Loucy (cell line): ENCODE measurements around the gene PPDPF.

Experiments used
- H2AFZ ChIP-seq: fragments of 200-600 bp; sonication (generic); 2 replicates; pipeline ENCODE4 v1.6.0; 2016; ENCODE audit warnings: antibody characterized with exemption, mild to moderate bottlenecking, low read length, moderate library complexity
- H3F3A ChIP-seq: fragments of 200-600 bp; 2 replicates; pipeline ENCODE4 v1.6.0; 2016; ENCODE audit warnings: antibody characterized with exemption, low read depth, mild to moderate bottlenecking
- H3K27me3 ChIP-seq: fragments of 200-600 bp; sonication (generic); 2 replicates; pipeline ENCODE4 v1.6.1; 2014; ENCODE audit warnings: low read length, mild to moderate bottlenecking; ENCODE audit not compliant: insufficient read depth, poor library complexity, severe bottlenecking
- H3K36me3 ChIP-seq: fragments of 200-600 bp; sonication (generic); 2 replicates; pipeline ENCODE4 v1.6.1; 2016; ENCODE audit warnings: low read length; ENCODE audit not compliant: insufficient read depth
- H3K4me1 ChIP-seq: fragments of 200-600 bp; sonication (generic); 2 replicates; pipeline ENCODE4 v1.5.1; 2014; ENCODE audit warnings: low read length, mild to moderate bottlenecking; ENCODE audit not compliant: insufficient read depth, poor library complexity, severe bottlenecking
- H3K4me2 ChIP-seq: fragments of 200-600 bp; sonication (generic); 2 replicates; pipeline ENCODE4 v1.6.0; 2014; ENCODE audit warnings: antibody characterized with exemption, low read length, low read depth, mild to moderate bottlenecking; ENCODE audit not compliant: poor library complexity, severe bottlenecking
- H3K4me3 ChIP-seq: fragments of 200-600 bp; sonication (generic); 2 replicates; pipeline ENCODE4 v1.5.1; 2014; ENCODE audit warnings: low read length, mild to moderate bottlenecking, mixed read lengths; ENCODE audit not compliant: poor library complexity, severe bottlenecking
- H3K79me2 ChIP-seq: fragments of 200-600 bp; sonication (generic); 2 replicates; pipeline ENCODE4 v1.6.1; 2014; ENCODE audit warnings: low read length; ENCODE audit not compliant: insufficient read depth
- H3K9ac ChIP-seq: fragments of 200-600 bp; sonication (generic); 2 replicates; pipeline ENCODE4 v1.6.0; 2014; ENCODE audit warnings: mild to moderate bottlenecking, low read depth, low read length, moderate library complexity; ENCODE audit not compliant: poor library complexity, severe bottlenecking
- H3K9me2 ChIP-seq: fragments of 200-600 bp; sonication (generic); replicated peaks from 2 replicates; pipeline ENCODE4 v1.6.1; 2016; ENCODE audit warnings: low read depth, low read length, mixed read lengths
- H3K9me3 ChIP-seq: fragments of 200-600 bp; sonication (generic); 2 replicates; pipeline ENCODE4 v1.6.1; 2014; ENCODE audit warnings: mild to moderate bottlenecking, antibody characterized with exemption, low read length, low read depth; ENCODE audit not compliant: insufficient read depth
- H4K20me1 ChIP-seq: fragments of 200-600 bp; sonication (generic); 2 replicates; pipeline ENCODE4 v1.6.0; 2014; ENCODE audit warnings: antibody characterized with exemption, low read length, mild to moderate bottlenecking; ENCODE audit not compliant: insufficient read depth, poor library complexity, severe bottlenecking
- EZH2phosphoT487 ChIP-seq: fragments of 200-600 bp; IDR thresholded peaks from 2 replicates; pipeline ENCODE4 v1.6.1; 2018; ENCODE audit warnings: antibody characterized with exemption, mild to moderate bottlenecking, moderate library complexity, borderline replicate concordance
- TF ChIP-seq, protein P1 (sequence below): fragments of 200-600 bp; sonication (generic); conservative IDR thresholded peaks from 2 replicates; pipeline ENCODE4 v1.5.1; 2014; ENCODE audit warnings: mild to moderate bottlenecking, antibody characterized with exemption, low read length

PPDPF gene

DNA sequence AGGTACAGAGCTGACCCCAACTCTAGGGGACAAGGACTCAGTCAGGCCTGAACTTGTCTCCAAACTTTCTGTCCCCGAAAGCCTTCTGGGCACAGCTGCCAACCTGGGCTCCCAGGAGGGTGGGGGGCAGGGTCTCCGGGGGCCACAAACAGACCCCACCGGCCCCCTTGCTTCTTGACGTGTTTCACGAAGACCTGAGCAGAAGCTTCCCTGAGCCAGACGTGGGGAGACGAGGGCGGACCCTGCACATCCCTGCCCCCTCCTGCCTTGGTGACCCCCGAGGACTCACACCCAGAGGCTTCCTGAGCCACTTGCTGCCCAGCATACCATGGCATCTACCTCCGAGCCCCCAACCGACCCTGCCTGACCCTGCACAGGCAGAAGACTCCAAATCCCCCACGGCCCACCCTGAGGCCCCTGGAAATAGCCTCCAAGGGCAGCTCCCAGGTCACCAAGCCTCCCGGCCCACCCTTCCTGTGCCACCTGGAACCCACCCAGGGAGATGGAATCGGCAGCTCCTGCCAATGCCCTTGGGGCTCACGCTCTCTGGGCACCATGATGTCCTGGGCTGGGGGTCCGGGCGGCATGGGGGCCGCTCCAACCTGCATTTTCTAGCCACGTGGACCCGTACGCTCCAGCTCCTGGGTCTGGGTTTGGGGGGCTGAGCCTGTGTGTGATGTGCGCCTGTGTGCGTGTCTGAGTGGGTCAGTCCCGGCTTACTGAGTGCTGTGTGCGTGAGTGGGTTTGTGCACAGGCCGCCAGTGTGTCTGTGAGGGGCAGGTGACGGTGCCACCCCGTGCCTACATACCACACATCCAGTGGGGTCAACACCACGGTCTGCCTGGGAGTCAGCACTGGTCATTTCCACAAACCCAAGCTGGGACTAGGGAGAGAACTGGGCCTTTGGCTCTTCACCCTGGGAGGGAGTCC is 19.1 kb downstream of the PPDPF start:
- H3K9ac ChIP-seq, result no peak overlapping the region
- H3K4me1 ChIP-seq, result peaks cover 12% of the 10 kb centered on the region
- no peaks in the 10 kb centered on the region for H3K79me2 ChIP-seq
- no peaks in the 10 kb centered on the region for H3K9me3 ChIP-seq
- H3F3A ChIP-seq, result no peaks in the 10 kb centered on the region
- H2AFZ ChIP-seq, result no peak overlapping the region
- H3K4me2 ChIP-seq, result no peak overlapping the region
- TF ChIP-seq, protein P1, sequence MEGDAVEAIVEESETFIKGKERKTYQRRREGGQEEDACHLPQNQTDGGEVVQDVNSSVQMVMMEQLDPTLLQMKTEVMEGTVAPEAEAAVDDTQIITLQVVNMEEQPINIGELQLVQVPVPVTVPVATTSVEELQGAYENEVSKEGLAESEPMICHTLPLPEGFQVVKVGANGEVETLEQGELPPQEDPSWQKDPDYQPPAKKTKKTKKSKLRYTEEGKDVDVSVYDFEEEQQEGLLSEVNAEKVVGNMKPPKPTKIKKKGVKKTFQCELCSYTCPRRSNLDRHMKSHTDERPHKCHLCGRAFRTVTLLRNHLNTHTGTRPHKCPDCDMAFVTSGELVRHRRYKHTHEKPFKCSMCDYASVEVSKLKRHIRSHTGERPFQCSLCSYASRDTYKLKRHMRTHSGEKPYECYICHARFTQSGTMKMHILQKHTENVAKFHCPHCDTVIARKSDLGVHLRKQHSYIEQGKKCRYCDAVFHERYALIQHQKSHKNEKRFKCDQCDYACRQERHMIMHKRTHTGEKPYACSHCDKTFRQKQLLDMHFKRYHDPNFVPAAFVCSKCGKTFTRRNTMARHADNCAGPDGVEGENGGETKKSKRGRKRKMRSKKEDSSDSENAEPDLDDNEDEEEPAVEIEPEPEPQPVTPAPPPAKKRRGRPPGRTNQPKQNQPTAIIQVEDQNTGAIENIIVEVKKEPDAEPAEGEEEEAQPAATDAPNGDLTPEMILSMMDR, result no peak
- TF ChIP-seq EZH2phosphoT487, result no peak
- no peaks in the 10 kb centered on the region for H3K36me3 ChIP-seq
- no peak overlapping the region for H3K4me3 ChIP-seq
- H3K9me2 ChIP-seq, result no peaks in the 10 kb centered on the region
- no peaks in the 10 kb centered on the region for H3K27me3 ChIP-seq
- H4K20me1 ChIP-seq, result no peaks in the 10 kb centered on the region

DNA sequence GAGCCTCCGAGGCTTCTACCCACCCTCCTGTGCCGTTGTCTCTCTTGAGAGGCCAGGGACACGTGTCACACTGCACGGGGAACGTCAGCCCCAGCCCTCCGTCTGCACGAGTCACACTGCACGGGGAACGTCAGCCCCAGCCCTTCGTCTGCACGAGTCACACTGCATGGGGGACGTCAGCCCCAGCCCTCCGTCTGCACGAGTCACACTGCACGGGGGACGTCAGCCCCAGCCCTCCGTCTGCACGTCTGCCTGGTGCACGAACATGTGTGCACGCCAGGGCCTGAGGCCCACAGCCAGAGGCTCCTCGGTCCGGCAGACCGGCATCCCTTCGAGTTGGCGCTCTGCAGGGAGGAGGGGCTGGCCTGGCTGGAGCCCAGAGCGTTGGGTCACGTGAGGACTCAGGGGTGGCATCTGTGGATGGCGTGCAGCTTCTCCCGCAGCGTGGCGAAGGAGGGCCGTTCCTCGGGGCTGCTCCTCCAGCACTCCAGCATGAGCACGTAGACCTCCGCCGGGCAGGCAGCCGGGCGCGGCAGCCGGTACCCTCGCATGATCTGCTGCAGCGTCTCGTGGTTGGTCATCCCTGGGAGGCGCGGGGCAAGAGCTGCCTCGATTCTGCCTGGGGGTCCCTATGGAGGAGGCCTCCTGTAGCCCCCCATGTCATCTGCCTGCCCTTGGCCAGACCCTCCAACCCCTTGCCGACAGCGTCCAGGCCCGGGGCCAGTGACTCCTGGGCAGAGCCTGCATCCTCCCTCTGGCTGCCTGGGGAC is 20.0 kb downstream of the PPDPF start:
- H3K4me1 ChIP-seq, result peaks cover 12% of the 10 kb centered on the region
- no peaks in the 10 kb centered on the region for H3K9me3 ChIP-seq
- H3K4me3 ChIP-seq, result no peak overlapping the region
- H3K9me2 ChIP-seq, result no peaks in the 10 kb centered on the region
- H4K20me1 ChIP-seq, result no peaks in the 10 kb centered on the region
- H3K36me3 ChIP-seq, result no peaks in the 10 kb centered on the region
- TF ChIP-seq, protein P1, result no peak
- no peak for TF ChIP-seq EZH2phosphoT487
- H2AFZ ChIP-seq, result no peak overlapping the region
- no peaks in the 10 kb centered on the region for H3K79me2 ChIP-seq
- H3K27me3 ChIP-seq, result no peaks in the 10 kb centered on the region
- H3K9ac ChIP-seq, result no peak overlapping the region
- H3F3A ChIP-seq, result no peaks in the 10 kb centered on the region
- no peak overlapping the region for H3K4me2 ChIP-seq

DNA sequence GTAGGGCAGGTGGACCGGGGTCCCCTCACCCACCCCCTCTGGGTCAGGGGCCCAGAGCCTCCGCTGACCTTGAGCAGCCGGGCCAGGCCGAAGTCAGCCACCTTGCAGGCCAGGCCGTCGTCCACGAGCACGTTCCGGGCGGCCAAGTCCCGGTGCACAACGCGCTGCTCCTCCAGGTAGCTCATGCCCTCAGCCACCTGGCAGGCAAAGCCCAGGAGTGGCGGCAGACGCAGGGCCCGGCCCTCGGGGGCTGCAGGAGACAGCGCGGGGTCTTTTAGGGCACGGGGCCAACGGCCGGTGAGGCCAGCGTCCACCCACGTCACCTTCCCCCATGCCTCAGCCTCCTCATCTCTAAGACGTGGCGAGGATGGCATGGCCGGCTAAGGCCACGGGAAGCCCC is 20.8 kb downstream of the PPDPF start:
- H3K4me1 ChIP-seq, result peaks cover 12% of the 10 kb centered on the region
- no peaks in the 10 kb centered on the region for H3K27me3 ChIP-seq
- no peaks in the 10 kb centered on the region for H3F3A ChIP-seq
- no peak overlapping the region for H3K4me3 ChIP-seq
- no peaks in the 10 kb centered on the region for H4K20me1 ChIP-seq
- TF ChIP-seq, protein P1, result no peak
- no peak for TF ChIP-seq EZH2phosphoT487
- no peak overlapping the region for H3K4me2 ChIP-seq
- H3K9ac ChIP-seq, result no peak overlapping the region
- no peaks in the 10 kb centered on the region for H3K9me3 ChIP-seq
- no peaks in the 10 kb centered on the region for H3K79me2 ChIP-seq
- no peaks in the 10 kb centered on the region for H3K36me3 ChIP-seq
- no peaks in the 10 kb centered on the region for H3K9me2 ChIP-seq
- H2AFZ ChIP-seq, result no peak overlapping the region
